GM12878 (cell line): ENCODE data around the gene ACTR1A. TPM values are rescaled to one million over a fixed set of nuclear protein-coding genes. Genes with fewer than 3 reads are reported as not detected.

Experiments
- ATAC-seq: fragments of 200-7000 bp; cut with Tn5 transposase; 3 replicates; pipeline ENCODE4 v1.9.1; 2020; ENCODE audit warnings: mild to moderate bottlenecking, moderate library complexity
- BruUV-seq: library from RNA; stranded (reverse); fragments of 400-500 nt; replicated peaks from 2 replicates; lab custom pipeline; 2021; lab: Mats Ljungman, UMichigan
- CTCF ChIA-PET: fragments of 300-600 bp; sonication (Branson Sonifier 250); formaldehyde crosslinking; extraction: SDS; loops from one replicate; lab custom pipeline; 2021; ENCODE audit warnings: inconsistent platforms; lab: Yijun Ruan, JAX
- POLR2A ChIA-PET: fragments of 350-600 bp; formaldehyde crosslinking; extraction: SDS; loops from one replicate; lab custom pipeline; 2021; ENCODE audit warnings: inconsistent platforms; lab: Charles Lee
- RAD21 ChIA-PET: fragments of 300-600 bp; sonication (Branson Sonifier 250); formaldehyde crosslinking; loops from one replicate; lab custom pipeline; 2023; ENCODE audit warnings: antibody characterized with exemption; ENCODE audit not compliant: unreplicated experiment; lab: Charles Lee
- SMC1A ChIA-PET: fragments of 300-600 bp; sonication (Branson Sonifier 250); formaldehyde crosslinking; loops from one replicate; lab custom pipeline; 2023; ENCODE audit not compliant: unreplicated experiment, uncharacterized antibody; lab: Charles Lee
- DNase-seq: peaks from one replicate; pipeline ENCODE4 v3.0.0-alpha.2; 2011; ENCODE audit warnings: low read depth, low spot score
- FAIRE-seq: peaks from 3 replicates; lab custom pipeline; 2011; peaks lifted over from hg19 to GRCh38; lab: Jason Lieb, UNC
- H2AFZ ChIP-seq: 2 replicates; pipeline ENCODE4 v1.6.0; 2011; ENCODE audit warnings: low read depth, low read length, control low read depth; ENCODE audit not compliant: control insufficient read depth
- H3K27ac ChIP-seq: 2 replicates; pipeline ENCODE4 v1.5.1; 2011; ENCODE audit warnings: control low read depth; ENCODE audit not compliant: control insufficient read depth, insufficient read depth
- H3K27me3 ChIP-seq, 2 experiments: replicated peaks in 1 of 2; 2 replicates each; pipeline versions ENCODE4 v1.6.0 to v1.6.1; 2011; ENCODE audit warnings: low read length in 1 of 2; ENCODE audit not compliant: control insufficient read depth in 2 of 2, insufficient read depth in 2 of 2
- H3K36me3 ChIP-seq, 2 experiments: 2 replicates each; pipeline ENCODE4 v1.5.1; 2011; ENCODE audit warnings: low read length in 1 of 2; ENCODE audit not compliant: control insufficient read depth in 2 of 2, insufficient read depth in 2 of 2
- H3K4me1 ChIP-seq: 2 replicates; pipeline ENCODE4 v1.6.1; 2011; ENCODE audit warnings: mild to moderate bottlenecking, low read length, moderate library complexity, mixed read lengths; ENCODE audit not compliant: control insufficient read depth, insufficient read depth
- H3K4me2 ChIP-seq: 2 replicates; pipeline ENCODE4 v1.6.0; 2011; ENCODE audit warnings: control low read depth; ENCODE audit not compliant: control insufficient read depth, insufficient read depth
- H3K4me3 ChIP-seq: fragments of 200-600 bp; sonication (generic); 2 replicates; pipeline ENCODE4 v1.5.1; 2016
- H3K79me2 ChIP-seq: 2 replicates; pipeline ENCODE4 v1.6.0; 2011; ENCODE audit warnings: low read length; ENCODE audit not compliant: control insufficient read depth, insufficient read depth
- H3K9ac ChIP-seq: 2 replicates; pipeline ENCODE4 v1.8.0; 2011; ENCODE audit warnings: low read length, control low read depth, mixed read lengths; ENCODE audit not compliant: control insufficient read depth, insufficient read depth
- H3K9me3 ChIP-seq: replicated peaks from 3 replicates; pipeline ENCODE4 v1.5.1; 2011; ENCODE audit warnings: mild to moderate bottlenecking, low read length; ENCODE audit not compliant: control insufficient read depth, insufficient read depth
- H4K20me1 ChIP-seq: 2 replicates; pipeline ENCODE4 v1.6.0; 2011; ENCODE audit not compliant: control insufficient read depth, insufficient read depth
- ATF3 ChIP-seq: IDR thresholded peaks from 2 replicates; pipeline ENCODE4 v1.6.1; 2011; ENCODE audit warnings: low read depth, mild to moderate bottlenecking, low read length, moderate library complexity, borderline replicate concordance; ENCODE audit errors: extremely low read depth
- CBX3 ChIP-seq: fragments of 200-600 bp; sonication (generic); IDR thresholded peaks from 2 replicates; pipeline ENCODE4 v1.6.1; 2016; ENCODE audit warnings: low read depth, borderline replicate concordance
- CREM ChIP-seq: IDR thresholded peaks from 2 replicates; pipeline ENCODE4 v1.6.1; 2014; ENCODE audit warnings: antibody characterized with exemption, low read depth
- IKZF2 ChIP-seq, 2 experiments: fragments of 450-650 bp; IDR thresholded peaks; 2 replicates each; pipeline ENCODE4 v1.6.1; 2017; ENCODE audit warnings: mild to moderate bottlenecking in 2 of 2, moderate library complexity in 2 of 2
- NFXL1 ChIP-seq: fragments of 450-650 bp; IDR thresholded peaks from 2 replicates; pipeline ENCODE4 v1.6.1; 2017; ENCODE audit warnings: antibody characterized with exemption, mild to moderate bottlenecking, borderline replicate concordance
- NR2F1 ChIP-seq: fragments of 450-650 bp; conservative IDR thresholded peaks from 2 replicates; pipeline ENCODE4 v1.6.1; 2017; ENCODE audit warnings: mild to moderate bottlenecking
- PAX8 ChIP-seq: fragments of 450-650 bp; IDR thresholded peaks from 2 replicates; pipeline ENCODE4 v1.6.1; 2017; ENCODE audit warnings: mild to moderate bottlenecking, moderate library complexity
- SMAD1 ChIP-seq: fragments of 450-650 bp; IDR thresholded peaks from 2 replicates; pipeline ENCODE4 v1.6.1; 2018; ENCODE audit warnings: mild to moderate bottlenecking, low read depth; ENCODE audit not compliant: partially characterized antibody
- SUPT20H ChIP-seq: IDR thresholded peaks from 2 replicates; pipeline ENCODE4 v1.6.1; 2011; ENCODE audit warnings: low read depth, mild to moderate bottlenecking, low read length, moderate library complexity, borderline replicate concordance; ENCODE audit not compliant: control insufficient read depth
- TAF1 ChIP-seq: IDR thresholded peaks from 2 replicates; pipeline ENCODE4 v1.6.1; 2011; ENCODE audit warnings: mild to moderate bottlenecking, low read depth, low read length, borderline replicate concordance
- TBL1XR1 ChIP-seq: IDR thresholded peaks from 2 replicates; pipeline ENCODE4 v1.6.1; 2012; ENCODE audit warnings: low read depth, low read length, improper control_type of control experiment
- YY1 ChIP-seq: IDR thresholded peaks from 2 replicates; pipeline ENCODE4 v1.6.1; 2011; ENCODE audit warnings: low read depth, mild to moderate bottlenecking, low read length
- ZNF207 ChIP-seq: fragments of 450-650 bp; IDR thresholded peaks from 2 replicates; pipeline ENCODE4 v1.6.1; 2014; ENCODE audit warnings: antibody characterized with exemption, mild to moderate bottlenecking, borderline replicate concordance
- ZNF24 ChIP-seq: fragments of 450-650 bp; IDR thresholded peaks from 2 replicates; pipeline ENCODE4 v1.6.1; 2017; ENCODE audit warnings: antibody characterized with exemption, mild to moderate bottlenecking
- ZNF622 ChIP-seq: fragments of 450-650 bp; IDR thresholded peaks from 2 replicates; pipeline ENCODE4 v1.6.1; 2017; ENCODE audit warnings: mild to moderate bottlenecking, inconsistent platforms
- WGBS: methylation state at CpG from one replicate; pipeline ENCODE4 v1.1.6; 2016; ENCODE audit warnings: low lambda C conversion rate; ENCODE audit not compliant: insufficient replicate concordance, insufficient coverage; ENCODE audit errors: missing lambda C conversion rate; 5-methylcytosine and 5-hydroxymethylcytosine counted together
- in situ Hi-C: fragments of 300-500 bp; cut with MboI; formaldehyde crosslinking; loops from 9 replicates; pipeline ENCODE4 v1.14.3; 2018; ENCODE audit warnings: mixed read lengths
- intact Hi-C: fragments of 100-400 bp; cut with micrococcal nuclease; formaldehyde crosslinking; loops from one replicate; pipeline ENCODE4 v1.14.2; 2022; ENCODE audit not compliant: unreplicated experiment
- polyA plus RNA-seq, 11 experiments: library from polyadenylated mRNA; depleted of rRNA in 4 of 11; unstranded in 6 of 11; stranded (reverse) in 5 of 11; fragments of >200 nt; fragmentation: Nextera tagmentation in 4 of 11; fragmentation: Illumina TruSeq in 1 of 11; extraction: Ambion mirVana in 4 of 11; extraction: Trizol in 1 of 11; gene quantifications; 1 replicate in 1 of 11; 2 replicates in 10 of 11; pipeline versions ENCODE4 v1.2.1 to v1.2.3, GENCODE V29; 2011 to 2016; ENCODE audit warnings: inconsistent platforms in 2 of 11, missing spikeins in 2 of 11, low read depth in 1 of 11
- total RNA-seq, 4 experiments: library from RNA; depleted of rRNA in 3 of 4; stranded (reverse); fragments of >200 nt in 3 of 4; fragmentation: Illumina TruSeq in 1 of 4; extraction: Trizol in 1 of 4; gene quantifications; 2 replicates each; pipeline versions ENCODE4 v1.2.1 to v1.2.3, GENCODE V29; 2013 to 2021
- TF ChIP-seq, protein P1 (sequence below): fragments of 450-650 bp; formaldehyde crosslinking; IDR thresholded peaks from 2 replicates; pipeline ENCODE4 v1.4.0; 2022; ENCODE audit warnings: mild to moderate bottlenecking, moderate library complexity
- TF ChIP-seq, protein P2 (sequence below): fragments of 450-650 bp; IDR thresholded peaks from 2 replicates; pipeline ENCODE4 v1.6.1; 2018; ENCODE audit warnings: borderline replicate concordance, mild to moderate bottlenecking; ENCODE audit not compliant: partially characterized antibody

Gene ACTR1A
- total and polyA plus RNA-seq, 10 of the 15 experiments (the other 5 are each of a cell fraction or from before 2014, with no cell fraction given): 43.0 to 110 (median 78.9) TPM

DNA sequence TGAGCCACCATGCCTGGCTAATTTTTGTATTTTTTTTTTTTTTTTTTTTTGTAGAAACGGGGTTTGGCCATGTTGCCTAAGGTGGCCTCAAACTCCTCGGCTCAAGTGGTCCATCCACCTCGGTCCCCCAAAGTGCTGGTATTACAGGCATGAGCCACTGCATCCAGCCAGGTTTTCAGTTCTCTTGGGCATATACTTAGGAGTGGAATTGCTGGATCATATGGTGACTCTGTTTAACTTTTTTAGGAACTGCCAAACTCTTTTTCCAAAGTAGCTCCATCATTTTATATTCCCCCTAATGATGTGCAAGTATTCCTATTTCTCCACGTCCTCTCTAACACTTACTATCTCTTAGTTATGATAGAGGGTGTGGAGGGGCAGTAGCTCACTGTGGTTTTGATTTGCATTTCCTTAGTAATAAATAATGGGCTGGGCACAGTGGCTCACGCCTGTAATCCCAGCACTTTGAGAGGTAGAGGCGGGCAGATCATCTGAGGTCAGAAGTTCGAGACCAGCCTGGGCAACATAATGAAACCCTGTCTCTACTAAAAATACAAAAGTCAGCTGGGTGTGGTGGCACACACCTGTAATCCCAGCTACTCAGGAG is 42.9 kb upstream of the ACTR1A start:
- Histone ChIP-seq H3K27ac (no peak overlapping the region), H3K4me2 (no peak overlapping the region), H3K36me3 (no peaks in the 10 kb centered on the region; a peak in 1 of 4 replicates), H3K9ac (no peak overlapping the region), H4K20me1 (no peaks in the 10 kb centered on the region), H3K27me3 (no peaks in the 10 kb centered on the region), H3K79me2 (no peaks in the 10 kb centered on the region), H3K9me3 (no peaks in the 10 kb centered on the region), H3K4me3 (no peak overlapping the region), H2AFZ (no peak overlapping the region), H3K4me1 (no peaks in the 10 kb centered on the region; the same call in 1 of the 2 replicates)
- in situ Hi-C loops (no loop called here), intact Hi-C loops (no loop called here)
- TF ChIP-seq ZNF622 (no peak), SMAD1 (no peak), CBX3 (no peak), ZNF24 (no peak), ATF3 (no peak), YY1 (no peak), IKZF2 (IDR thresholded peaks at IDR 0.05) (no peak), NR2F1 (no peak), TAF1 (no peak), PAX8 (no peak), CREM (no peak), NFXL1 (no peak), SUPT20H (no peak), ZNF207 (no peak), TBL1XR1 (no peak)
- TF ChIP-seq, protein P1, sequence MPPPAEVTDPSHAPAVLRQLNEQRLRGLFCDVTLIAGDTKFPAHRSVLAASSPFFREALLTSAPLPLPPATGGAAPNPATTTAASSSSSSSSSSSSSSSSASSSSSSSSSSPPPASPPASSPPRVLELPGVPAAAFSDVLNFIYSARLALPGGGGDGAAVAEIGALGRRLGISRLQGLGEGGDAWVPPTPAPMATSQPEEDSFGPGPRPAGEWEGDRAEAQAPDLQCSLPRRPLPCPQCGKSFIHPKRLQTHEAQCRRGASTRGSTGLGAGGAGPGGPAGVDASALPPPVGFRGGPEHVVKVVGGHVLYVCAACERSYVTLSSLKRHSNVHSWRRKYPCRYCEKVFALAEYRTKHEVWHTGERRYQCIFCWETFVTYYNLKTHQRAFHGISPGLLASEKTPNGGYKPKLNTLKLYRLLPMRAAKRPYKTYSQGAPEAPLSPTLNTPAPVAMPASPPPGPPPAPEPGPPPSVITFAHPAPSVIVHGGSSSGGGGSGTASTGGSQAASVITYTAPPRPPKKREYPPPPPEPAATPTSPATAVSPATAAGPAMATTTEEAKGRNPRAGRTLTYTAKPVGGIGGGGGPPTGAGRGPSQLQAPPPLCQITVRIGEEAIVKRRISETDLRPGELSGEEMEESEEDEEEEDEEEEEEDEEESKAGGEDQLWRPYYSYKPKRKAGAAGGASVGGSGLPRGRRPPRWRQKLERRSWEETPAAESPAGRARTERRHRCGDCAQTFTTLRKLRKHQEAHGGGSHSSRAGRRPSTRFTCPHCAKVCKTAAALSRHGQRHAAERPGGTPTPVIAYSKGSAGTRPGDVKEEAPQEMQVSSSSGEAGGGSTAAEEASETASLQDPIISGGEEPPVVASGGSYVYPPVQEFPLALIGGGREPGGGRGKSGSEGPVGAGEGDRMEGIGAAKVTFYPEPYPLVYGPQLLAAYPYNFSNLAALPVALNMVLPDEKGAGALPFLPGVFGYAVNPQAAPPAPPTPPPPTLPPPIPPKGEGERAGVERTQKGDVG: no peak
- TF ChIP-seq, protein P2, sequence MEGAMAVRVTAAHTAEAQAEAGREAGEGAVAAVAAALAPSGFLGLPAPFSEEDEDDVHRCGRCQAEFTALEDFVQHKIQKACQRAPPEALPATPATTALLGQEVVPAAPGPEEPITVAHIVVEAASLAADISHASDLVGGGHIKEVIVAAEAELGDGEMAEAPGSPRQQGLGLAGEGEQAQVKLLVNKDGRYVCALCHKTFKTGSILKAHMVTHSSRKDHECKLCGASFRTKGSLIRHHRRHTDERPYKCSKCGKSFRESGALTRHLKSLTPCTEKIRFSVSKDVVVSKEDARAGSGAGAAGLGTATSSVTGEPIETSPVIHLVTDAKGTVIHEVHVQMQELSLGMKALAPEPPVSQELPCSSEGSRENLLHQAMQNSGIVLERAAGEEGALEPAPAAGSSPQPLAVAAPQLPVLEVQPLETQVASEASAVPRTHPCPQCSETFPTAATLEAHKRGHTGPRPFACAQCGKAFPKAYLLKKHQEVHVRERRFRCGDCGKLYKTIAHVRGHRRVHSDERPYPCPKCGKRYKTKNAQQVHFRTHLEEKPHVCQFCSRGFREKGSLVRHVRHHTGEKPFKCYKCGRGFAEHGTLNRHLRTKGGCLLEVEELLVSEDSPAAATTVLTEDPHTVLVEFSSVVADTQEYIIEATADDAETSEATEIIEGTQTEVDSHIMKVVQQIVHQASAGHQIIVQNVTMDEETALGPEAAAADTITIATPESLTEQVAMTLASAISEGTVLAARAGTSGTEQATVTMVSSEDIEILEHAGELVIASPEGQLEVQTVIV: no peak
- FAIRE-seq: no peak
- ChIA-PET POLR2A (no interaction called here), RAD21 (no interaction called here), CTCF (interaction anchor here (0.6 kb wide), 1 partner anchor 9 kb away, joined by 3 read pairs; no protein-coding TSS in a partner anchor), SMC1A (no interaction called here)
- ATAC-seq: no peak
- DNase-seq: no peak
- 70% methylated on average over 6 of the region's 7 CpGs for WGBS
- BruUV-seq: no TSS peak
